ENCODE data around the gene TAX1BP1. TPM values are rescaled to one million over a fixed set of nuclear protein-coding genes. Genes with fewer than 3 reads are reported as not detected.

The TAX1BP1 gene
- total and polyA plus RNA-seq, 2 experiments from 2014 or later: 98.1 to 137 TPM

- TF ChIP-seq EZH2 (IDR thresholded peaks at IDR 0.05; ENCODE audit: insufficient read depth, poor library complexity, severe bottlenecking): no peak
- Histone ChIP-seq H3K9ac (no peak overlapping the region), H3F3A (ENCODE audit: insufficient read depth) (peaks cover 14% of the 10 kb centered on the region; the same call in 1 of the 2 replicates), H2AFZ (0 out of 2 replicates have a peak overlapping the region, but pooled peaks have one; percentile 25), H3K4me1 (ENCODE audit: insufficient read depth) (peaks cover 10% of the 10 kb centered on the region; the same call in 1 of the 2 replicates), H4K20me1 (ENCODE audit: insufficient read depth) (no peaks in the 10 kb centered on the region), H3K36me3 (ENCODE audit: low read depth) (no peaks in the 10 kb centered on the region), H3K9me2 (ENCODE audit: insufficient read depth) (no peaks in the 10 kb centered on the region), H3K27ac (no peak overlapping the region), H3K9me3 (ENCODE audit: low read depth) (no peaks in the 10 kb centered on the region), H3K4me3 (no peak overlapping the region), H3K27me3 (replicated peaks; ENCODE audit: insufficient read depth) (no peaks in the 10 kb centered on the region), H3K79me2 (ENCODE audit: insufficient read depth) (no peaks in the 10 kb centered on the region), H3K4me2 (ENCODE audit: unreplicated experiment) (no peak overlapping the region)
- in situ Hi-C loops (cut with MboI): no loop called here
- 49 to 51% methylated on average over 3 of the region's 3 CpGs for WGBS, 2 experiments (ENCODE audit: low coverage in 1 of 2, low lambda C conversion rate in 2 of 2, missing lambda C conversion rate in 2 of 2)
- DNase-seq: peak; percentile 33
These were observed 42.0 kb upstream of the TAX1BP1 start for GRCh38 chr7:27697861-27698430.

GRCh38 chr7:27699751-27700150 is 40.2 kb upstream of the TAX1BP1 start:
- Histone ChIP-seq H3F3A (ENCODE audit: insufficient read depth) (peaks cover 14% of the 10 kb centered on the region; the same call in 1 of the 2 replicates), H3K4me2 (ENCODE audit: unreplicated experiment) (no peak overlapping the region), H3K9me2 (ENCODE audit: insufficient read depth) (no peaks in the 10 kb centered on the region), H3K36me3 (ENCODE audit: low read depth) (no peaks in the 10 kb centered on the region), H3K9me3 (ENCODE audit: low read depth) (no peaks in the 10 kb centered on the region), H3K27me3 (replicated peaks; ENCODE audit: insufficient read depth) (no peaks in the 10 kb centered on the region), H3K9ac (no peak overlapping the region), H4K20me1 (ENCODE audit: insufficient read depth) (no peaks in the 10 kb centered on the region), H3K27ac (no peak overlapping the region), H2AFZ (no peak overlapping the region), H3K4me3 (no peak overlapping the region), H3K4me1 (ENCODE audit: insufficient read depth) (peaks cover 11% of the 10 kb centered on the region; the same call in 1 of the 2 replicates), H3K79me2 (ENCODE audit: insufficient read depth) (no peaks in the 10 kb centered on the region)
- TF ChIP-seq EZH2phosphoT487 (IDR thresholded peaks at IDR 0.05; ENCODE audit: insufficient read depth, low read depth) (no peak), EZH2 (IDR thresholded peaks at IDR 0.05; ENCODE audit: insufficient read depth, poor library complexity, severe bottlenecking) (no peak)
- WGBS, 2 experiments (ENCODE audit: low coverage in 1 of 2, low lambda C conversion rate in 2 of 2, missing lambda C conversion rate in 2 of 2): 96 to 98% methylated on average over 2 of the region's 2 CpGs
- DNase-seq: no peak
- in situ Hi-C loops (cut with MboI): no loop called here

GRCh38 chr7:27700501-27700900 is 39.5 kb upstream of the TAX1BP1 start:
- no peak for DNase-seq

GRCh38 chr7:27703181-27703580 is 36.8 kb upstream of the TAX1BP1 start:
- no peaks in the 10 kb centered on the region for H3K27me3 ChIP-seq (replicated peaks; ENCODE audit: insufficient read depth)
- H3K9me2 ChIP-seq (ENCODE audit: insufficient read depth): no peaks in the 10 kb centered on the region
- no peaks in the 10 kb centered on the region for H3K9me3 ChIP-seq (ENCODE audit: low read depth)
- TF ChIP-seq EZH2 (IDR thresholded peaks at IDR 0.05; ENCODE audit: insufficient read depth, poor library complexity, severe bottlenecking) (no peak), EZH2phosphoT487 (IDR thresholded peaks at IDR 0.05; ENCODE audit: insufficient read depth, low read depth) (no peak)
- no peak overlapping the region for H3K9ac ChIP-seq
- no peaks in the 10 kb centered on the region for H4K20me1 ChIP-seq (ENCODE audit: insufficient read depth)
- peak; percentile 13 for DNase-seq
- no peak overlapping the region for H3K27ac ChIP-seq
- H3K36me3 ChIP-seq (ENCODE audit: low read depth): no peaks in the 10 kb centered on the region
- H3F3A ChIP-seq (ENCODE audit: insufficient read depth): peaks cover 6% of the 10 kb centered on the region; the same call in 1 of the 2 replicates
- WGBS, 2 experiments (ENCODE audit: low coverage in 1 of 2, low lambda C conversion rate in 2 of 2, missing lambda C conversion rate in 2 of 2): 96 to 98% methylated on average over 1 of the region's 1 CpG
- no peaks in the 10 kb centered on the region for H3K79me2 ChIP-seq (ENCODE audit: insufficient read depth)
- H3K4me3 ChIP-seq: no peak overlapping the region
- H3K4me1 ChIP-seq (ENCODE audit: insufficient read depth): peaks cover 4% of the 10 kb centered on the region; the same call in 1 of the 2 replicates
- no peak overlapping the region for H3K4me2 ChIP-seq (ENCODE audit: unreplicated experiment)
- in situ Hi-C loops (cut with MboI): no loop called here
- no peak overlapping the region for H2AFZ ChIP-seq

More at GRCh38 chr7:27700501-27700900, 39.5 kb upstream of the TAX1BP1 start:
- Histone ChIP-seq H3K27ac (no peak overlapping the region), H3K36me3 (ENCODE audit: low read depth) (no peaks in the 10 kb centered on the region), H3K9me3 (ENCODE audit: low read depth) (no peaks in the 10 kb centered on the region), H3F3A (ENCODE audit: insufficient read depth) (peaks cover 14% of the 10 kb centered on the region; the same call in 1 of the 2 replicates), H3K79me2 (ENCODE audit: insufficient read depth) (no peaks in the 10 kb centered on the region), H3K4me1 (ENCODE audit: insufficient read depth) (peaks cover 11% of the 10 kb centered on the region; the same call in 1 of the 2 replicates), H3K4me3 (no peak overlapping the region), H2AFZ (no peak overlapping the region), H3K27me3 (replicated peaks; ENCODE audit: insufficient read depth) (no peaks in the 10 kb centered on the region), H4K20me1 (ENCODE audit: insufficient read depth) (no peaks in the 10 kb centered on the region), H3K4me2 (ENCODE audit: unreplicated experiment) (no peak overlapping the region), H3K9ac (no peak overlapping the region), H3K9me2 (ENCODE audit: insufficient read depth) (no peaks in the 10 kb centered on the region)
- 58 to 69% methylated on average over 6 of the region's 6 CpGs for WGBS, 2 experiments (ENCODE audit: low coverage in 1 of 2, low lambda C conversion rate in 2 of 2, missing lambda C conversion rate in 2 of 2)
- no peak for TF ChIP-seq EZH2phosphoT487 (IDR thresholded peaks at IDR 0.05; ENCODE audit: insufficient read depth, low read depth)
- no peak for TF ChIP-seq EZH2 (IDR thresholded peaks at IDR 0.05; ENCODE audit: insufficient read depth, poor library complexity, severe bottlenecking)
- in situ Hi-C loops (cut with MboI): no loop called here

All from GM23248 (cell line).